Measurements from ENCODE around the gene SIGLECL1. TPM values are rescaled to one million over a fixed set of nuclear protein-coding genes. Genes with fewer than 3 reads are reported as not detected.

Gene SIGLECL1
- total RNA-seq, 2 donors from 2014 or later, result not detected

DNA sequence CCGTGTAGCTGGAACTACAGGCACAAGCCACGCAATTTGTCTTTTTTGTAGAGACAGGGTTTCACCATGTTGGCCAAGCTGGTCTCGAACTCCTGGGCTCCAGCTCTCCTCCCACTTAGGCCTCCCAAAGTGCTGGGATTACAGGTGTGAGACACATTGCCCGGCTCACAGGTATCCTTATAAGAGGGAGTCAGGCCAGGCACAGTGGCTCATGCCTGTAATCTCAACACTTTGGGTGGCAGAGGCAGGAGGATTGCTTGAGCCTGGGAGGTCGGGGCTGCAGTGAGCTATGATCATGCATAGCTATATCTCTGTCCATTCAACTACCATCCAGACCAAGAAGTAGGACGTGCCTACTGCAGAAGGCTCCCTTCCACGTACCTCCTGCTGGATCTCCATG is 50.4 kb downstream of the SIGLECL1 start:
- DNase-seq (no peak), ATAC-seq (no peak)
- WGBS, 2 donors, result 55 to 62% methylated on average over 6 to 7 of the region's 7 CpGs
- Histone ChIP-seq H3K36me3 (replicated peaks in 1 of 2; ENCODE audit: insufficient read depth in 1 of 2, low read depth in 2 of 2) (no peaks in the 10 kb centered on the region), H3K9me3 (peaks cover 0 to 15% (median 0%) of the 10 kb centered on the region in 3 donors), H3K4me1 (no peaks in the 10 kb centered on the region), H3K27ac (no peak overlapping the region), H3K4me3 (no peak overlapping the region), H3K27me3 (no peaks in the 10 kb centered on the region)
- intact Hi-C loops (cut with DNase I), result no loop called here
- TF ChIP-seq CTCF (IDR thresholded peaks at IDR 0.05) (no peak), POLR2A (IDR thresholded peaks at IDR 0.05) (no peak)

DNA sequence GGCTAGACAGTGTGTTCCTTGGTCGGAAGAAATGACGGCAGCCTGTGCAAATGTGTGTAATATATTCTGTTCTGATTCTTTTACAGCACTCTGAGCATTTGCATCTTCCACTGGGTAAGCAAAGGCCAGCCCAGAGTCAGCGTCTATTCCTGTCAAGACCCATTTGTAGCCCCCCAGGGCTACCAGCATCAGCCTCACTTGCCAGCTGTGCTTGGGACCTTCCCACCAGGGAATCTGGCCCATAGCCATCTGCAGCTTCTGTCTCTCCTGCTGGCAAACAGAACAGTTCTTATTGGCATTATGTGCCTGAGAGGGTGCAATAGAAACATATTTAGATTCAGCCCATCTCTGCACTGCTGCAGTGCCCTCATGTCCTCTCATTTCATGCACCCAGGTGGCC is 54.6 kb downstream of the SIGLECL1 start:
- Histone ChIP-seq H3K4me3 (no peak overlapping the region), H3K9me3 (peaks cover 0 to 24% (median 0%) of the 10 kb centered on the region in 3 donors), H3K4me1 (no peaks in the 10 kb centered on the region), H3K27me3 (no peaks in the 10 kb centered on the region), H3K27ac (no peak overlapping the region), H3K36me3 (replicated peaks in 1 of 2; ENCODE audit: insufficient read depth in 1 of 2, low read depth in 2 of 2) (no peaks in the 10 kb centered on the region)
- DNase-seq (no peak), ATAC-seq (no peak)
- intact Hi-C loops (cut with DNase I), result no loop called here
- TF ChIP-seq CTCF (IDR thresholded peaks at IDR 0.05) (no peak), POLR2A (IDR thresholded peaks at IDR 0.05) (no peak)
- WGBS, 2 donors, result 49 to 55% methylated on average over 3 of the region's 3 CpGs

GRCh38 chr19:51311351-51312257 is 60.7 kb downstream of the SIGLECL1 start, which contains the start of gene IGLON5:
Gene IGLON5 (plus strand): TSS chr19:51311644. CDS start chr19:51311848, 204 bp downstream.
- no peak within 1 kb of the TSS for H3K4me3 ChIP-seq
- peaks cover 0 to 10% of the 10 kb centered on the region in 2 donors for H3K27me3 ChIP-seq
- WGBS, 2 donors, result 2 to 7% methylated on average over 3 to 33 of the region's 76 CpGs
- H3K36me3 ChIP-seq (replicated peaks in 1 of 2; ENCODE audit: insufficient read depth in 1 of 2, low read depth in 2 of 2), result no peaks in the 10 kb centered on the region
- intact Hi-C loops (cut with DNase I), result no loop called here
- TF ChIP-seq POLR2A (IDR thresholded peaks at IDR 0.05) (no peak), CTCF (IDR thresholded peaks at IDR 0.05) (no peak)
- H3K9me3 ChIP-seq, result peaks cover 0 to 10% (median 0%) of the 10 kb centered on the region in 3 donors
- no peak for ATAC-seq
- H3K27ac ChIP-seq, result no peak within 1 kb of the TSS
- no peak for DNase-seq
- H3K4me1 ChIP-seq, result no peaks in the 10 kb centered on the region

GRCh38 chr19:51316688-51317087 is 65.8 kb downstream of the SIGLECL1 start:
- 43 to 61% methylated on average over 3 to 8 of the region's 8 CpGs for whole genome bisulfite sequencing, 2 donors
- Histone ChIP-seq H3K9me3 (no peaks in the 10 kb centered on the region), H3K36me3 (replicated peaks in 1 of 2; ENCODE audit: insufficient read depth in 1 of 2, low read depth in 2 of 2) (no peaks in the 10 kb centered on the region), H3K4me3 (no peak overlapping the region), H3K4me1 (no peaks in the 10 kb centered on the region), H3K27me3 (peaks cover 0 to 10% of the 10 kb centered on the region in 2 donors), H3K27ac (no peak overlapping the region)
- ATAC-seq, result no peak
- intact Hi-C loops (cut with DNase I), result no loop called here
- TF ChIP-seq POLR2A (IDR thresholded peaks at IDR 0.05), result no peak
- no peak for TF ChIP-seq CTCF (IDR thresholded peaks at IDR 0.05)
- DNase-seq, result no peak

All from body of pancreas (tissue), 4 donors.